GM23338 (cell line): ENCODE measurements around the gene SLC22A3. TPM values are rescaled to one million over a fixed set of nuclear protein-coding genes. Genes with fewer than 3 reads are reported as not detected.

Experiments
- ATAC-seq: fragments of 200-7000 bp; cut with Tn5 transposase; 3 replicates; pipeline ENCODE4 v1.9.1; 2020
- DNase-seq: peaks from one replicate; pipeline ENCODE4 v3.0.0-alpha.2; 2015; ENCODE audit warnings: low spot score
- H2AFZ ChIP-seq: fragments of 200-600 bp; sonication (generic); 2 replicates; pipeline ENCODE4 v1.8.0; 2016; ENCODE audit warnings: antibody characterized with exemption, mild to moderate bottlenecking, moderate library complexity
- H3F3A ChIP-seq: fragments of 200-600 bp; sonication (generic); replicated peaks from 2 replicates; pipeline ENCODE4 v1.8.0; 2017; ENCODE audit warnings: antibody characterized with exemption, mixed run types, low read depth
- H3K27ac ChIP-seq: fragments of 200-600 bp; sonication (generic); 2 replicates; pipeline ENCODE4 v1.6.1; 2016; ENCODE audit warnings: low read depth
- H3K27me3 ChIP-seq: fragments of 200-600 bp; sonication (generic); 2 replicates; pipeline ENCODE4 v1.8.0; 2016; ENCODE audit warnings: mild to moderate bottlenecking, mixed run types, moderate library complexity; ENCODE audit not compliant: insufficient read depth
- H3K36me3 ChIP-seq: fragments of 200-600 bp; sonication (generic); 2 replicates; pipeline ENCODE4 v1.8.0; 2016; ENCODE audit warnings: mild to moderate bottlenecking; ENCODE audit not compliant: insufficient read depth
- H3K4me1 ChIP-seq: fragments of 200-600 bp; sonication (generic); 2 replicates; pipeline ENCODE4 v1.8.0; 2016; ENCODE audit warnings: mild to moderate bottlenecking, moderate library complexity; ENCODE audit not compliant: insufficient read depth
- H3K4me2 ChIP-seq: fragments of 200-600 bp; sonication (generic); 2 replicates; pipeline ENCODE4 v1.7.1; 2017; ENCODE audit warnings: mixed run types
- H3K4me3 ChIP-seq: fragments of 200-600 bp; sonication (generic); 2 replicates; pipeline ENCODE4 v1.6.1; 2016; ENCODE audit warnings: mixed run types
- H3K79me2 ChIP-seq: fragments of 200-600 bp; sonication (generic); replicated peaks from 2 replicates; pipeline ENCODE4 v1.8.0; 2017; ENCODE audit warnings: mild to moderate bottlenecking; ENCODE audit not compliant: insufficient read depth
- H3K9me2 ChIP-seq: fragments of 200-600 bp; sonication (generic); 2 replicates; pipeline ENCODE4 v1.8.0; 2017; ENCODE audit not compliant: insufficient read depth
- H4K20me1 ChIP-seq: fragments of 200-600 bp; sonication (generic); replicated peaks from 2 replicates; pipeline ENCODE4 v1.8.0; 2017; ENCODE audit warnings: mild to moderate bottlenecking; ENCODE audit not compliant: insufficient read depth
- H3K27ac Mint-ChIP-seq: 2 replicates; pipeline ENCODE4 v1.8.0; 2020; ENCODE audit warnings: inconsistent platforms, mild to moderate bottlenecking, moderate library complexity, mixed read lengths
- H3K27me3 Mint-ChIP-seq: 3 replicates; pipeline ENCODE4 v1.8.0; 2022; ENCODE audit warnings: low read depth, mild to moderate bottlenecking, moderate library complexity, mixed read lengths, inconsistent platforms; ENCODE audit not compliant: insufficient read depth, poor library complexity
- H3K36me3 Mint-ChIP-seq: 3 replicates; pipeline ENCODE4 v1.8.0; 2021; ENCODE audit warnings: low read depth, mild to moderate bottlenecking, inconsistent platforms, moderate library complexity, mixed read lengths
- H3K4me1 Mint-ChIP-seq: 3 replicates; pipeline ENCODE4 v1.8.0; 2020; ENCODE audit warnings: mild to moderate bottlenecking, inconsistent platforms, mixed read lengths
- H3K4me3 Mint-ChIP-seq: 3 replicates; pipeline ENCODE4 v1.8.0; 2021; ENCODE audit warnings: moderate library complexity, mild to moderate bottlenecking, inconsistent platforms, mixed read lengths
- H3K9me3 Mint-ChIP-seq: 3 replicates; pipeline ENCODE4 v1.8.0; 2020; ENCODE audit warnings: moderate library complexity, mild to moderate bottlenecking, inconsistent platforms, mixed read lengths
- CREB1 ChIP-seq: fragments of 250-450 bp; sonication (Bioruptor Pico); IDR thresholded peaks from 2 replicates; pipeline ENCODE4 v1.5.0; 2020; ENCODE audit warnings: low read depth, mild to moderate bottlenecking, moderate library complexity
- CTCF ChIP-seq, 2 experiments: fragments of 200-600 bp in 1 of 2; sonication (generic) in 1 of 2; conservative IDR thresholded peaks; 2 replicates each; pipeline versions ENCODE4 v1.5.1 to v1.6.1; 2016 to 2017; ENCODE audit warnings: antibody characterized with exemption in 2 of 2, low read depth in 2 of 2, mild to moderate bottlenecking in 2 of 2, moderate library complexity in 1 of 2
- ETS1 ChIP-seq: IDR thresholded peaks from 2 replicates; pipeline ENCODE4 v1.6.1; 2016; ENCODE audit warnings: antibody characterized with exemption
- EZH2 ChIP-seq: fragments of 200-600 bp; sonication (generic); IDR thresholded peaks from one replicate; pipeline ENCODE4 v1.8.0; 2017; ENCODE audit warnings: antibody characterized with exemption, mild to moderate bottlenecking, low read depth; ENCODE audit not compliant: unreplicated experiment
- JUNB ChIP-seq: IDR thresholded peaks from one replicate; pipeline ENCODE4 v1.6.1; 2016; ENCODE audit warnings: antibody characterized with exemption; ENCODE audit not compliant: unreplicated experiment
- NANOG ChIP-seq: IDR thresholded peaks from 2 replicates; pipeline ENCODE4 v1.6.1; 2016; ENCODE audit warnings: antibody characterized with exemption, borderline replicate concordance
- POLR2AphosphoS5 ChIP-seq: IDR thresholded peaks from 2 replicates; pipeline ENCODE4 v1.6.1; 2016; ENCODE audit warnings: antibody characterized with exemption, low read depth
- STAT1 ChIP-seq: IDR thresholded peaks from one replicate; pipeline ENCODE4 v1.6.1; 2016; ENCODE audit warnings: antibody characterized with exemption; ENCODE audit not compliant: unreplicated experiment
- ZNF114 ChIP-seq: fragments of 250-450 bp; sonication (Bioruptor Pico); IDR thresholded peaks from 2 replicates; pipeline ENCODE4 v1.5.0; 2020; ENCODE audit warnings: mild to moderate bottlenecking, moderate library complexity
- ZNF331 ChIP-seq: fragments of 250-450 bp; sonication (Bioruptor Pico); IDR thresholded peaks from 2 replicates; pipeline ENCODE4 v1.5.0; 2020; ENCODE audit warnings: low read depth, mild to moderate bottlenecking, moderate library complexity
- polyA plus RNA-seq: library from polyadenylated mRNA; unstranded; fragments of >200 nt; fragmentation: Nextera tagmentation; extraction: Ambion mirVana; gene quantifications from 2 replicates; pipeline ENCODE4 v1.2.1, GENCODE V29; 2016
- total RNA-seq: library from RNA; depleted of rRNA; stranded (reverse); fragments of >200 nt; shearing (Covaris generic); gene quantifications from 2 replicates; pipeline ENCODE4 v1.2.3, GENCODE V29; 2014

Gene SLC22A3
- total and polyA plus RNA-seq, 2 experiments from 2014 or later = 0.78 to 3.2 TPM

GRCh38 chr6:160437154-160437553, 89.0 kb downstream of the SLC22A3 start:
- H3K27ac Mint-ChIP-seq = no peak overlapping the region
- H3K4me3 Mint-ChIP-seq = no peak overlapping the region
- no peak for ATAC-seq
- peaks cover 1% of the 10 kb centered on the region for H3K27me3 Mint-ChIP-seq
- Histone ChIP-seq H3K79me2 (no peaks in the 10 kb centered on the region), H3K9me2 (0 out of 2 replicates have a peak, but pooled peaks cover under 1% of the 10 kb centered on the region), H3K36me3 (no peaks in the 10 kb centered on the region), H2AFZ (no peak overlapping the region), H4K20me1 (no peaks in the 10 kb centered on the region), H3K4me3 (no peak overlapping the region), H3F3A (no peaks in the 10 kb centered on the region), H3K4me1 (no peaks in the 10 kb centered on the region), H3K27me3 (no peaks in the 10 kb centered on the region), H3K4me2 (no peak overlapping the region), H3K27ac (no peak overlapping the region)
- H3K4me1 Mint-ChIP-seq = peaks cover 22% of the 10 kb centered on the region
- H3K36me3 Mint-ChIP-seq = no peaks in the 10 kb centered on the region
- TF ChIP-seq EZH2 = no peak
- TF ChIP-seq CTCF (conservative IDR thresholded peaks at IDR 0.05; ENCODE audit: low read depth in 2 of 2) = no peak
- TF ChIP-seq JUNB = no peak
- no peak for TF ChIP-seq ZNF331 (CRISPR knock-in tag)
- no peak for TF ChIP-seq NANOG
- no peak for DNase-seq
- no peaks in the 10 kb centered on the region for H3K9me3 Mint-ChIP-seq

GRCh38 chr6:160437775-160438174, 89.6 kb downstream of the SLC22A3 start:
- TF ChIP-seq NANOG = no peak
- no peak for TF ChIP-seq STAT1
- TF ChIP-seq ZNF114 = no peak
- TF ChIP-seq ETS1 = no peak
- TF ChIP-seq CREB1 (CRISPR knock-in tag) = no peak
- Histone ChIP-seq H3K79me2 (no peaks in the 10 kb centered on the region), H3K36me3 (no peaks in the 10 kb centered on the region), H3F3A (no peaks in the 10 kb centered on the region), H3K4me2 (no peak overlapping the region), H3K27ac (no peak overlapping the region), H3K9me2 (0 out of 2 replicates have a peak, but pooled peaks cover 4% of the 10 kb centered on the region), H3K27me3 (no peaks in the 10 kb centered on the region), H3K4me1 (no peaks in the 10 kb centered on the region), H2AFZ (no peak overlapping the region), H4K20me1 (no peaks in the 10 kb centered on the region), H3K4me3 (no peak overlapping the region)
- H3K4me3 Mint-ChIP-seq = no peak overlapping the region
- no peak for ATAC-seq
- no peak for DNase-seq
- H3K4me1 Mint-ChIP-seq = peaks cover 22% of the 10 kb centered on the region
- H3K27ac Mint-ChIP-seq = no peak overlapping the region
- H3K36me3 Mint-ChIP-seq = no peaks in the 10 kb centered on the region
- peaks cover 1% of the 10 kb centered on the region for H3K27me3 Mint-ChIP-seq
- H3K9me3 Mint-ChIP-seq = no peaks in the 10 kb centered on the region

GRCh38 chr6:160438481-160438880, 90.3 kb downstream of the SLC22A3 start:
- DNase-seq (no peak), ATAC-seq (no peak)
- Mint-ChIP-seq H3K27me3 (no peaks in the 10 kb centered on the region), H3K27ac (no peak overlapping the region), H3K4me1 (peaks cover 22% of the 10 kb centered on the region), H3K36me3 (no peaks in the 10 kb centered on the region), H3K4me3 (no peak overlapping the region), H3K9me3 (no peaks in the 10 kb centered on the region)
- Histone ChIP-seq H3K27ac (no peak overlapping the region), H3K4me2 (no peak overlapping the region), H3K4me3 (no peak overlapping the region), H3K27me3 (no peaks in the 10 kb centered on the region), H3K36me3 (no peaks in the 10 kb centered on the region), H3K79me2 (no peaks in the 10 kb centered on the region), H2AFZ (no peak overlapping the region), H3K4me1 (no peaks in the 10 kb centered on the region), H3F3A (no peaks in the 10 kb centered on the region), H3K9me2 (0 out of 2 replicates have a peak, but pooled peaks cover 4% of the 10 kb centered on the region), H4K20me1 (no peaks in the 10 kb centered on the region)
- TF ChIP-seq POLR2AphosphoS5 (no peak), JUNB (no peak), CTCF (conservative IDR thresholded peaks at IDR 0.05; ENCODE audit: low read depth in 2 of 2) (no peak), STAT1 (no peak)
